GM19395 (cell line): ENCODE data around the gene SFRP2.

Source experiments
- ATAC-seq: cut with Tn5 transposase; IDR thresholded peaks from one replicate; pipeline ENCODE4 v1.9.1; 2021; ENCODE audit warnings: mild to moderate bottlenecking, moderate library complexity; ENCODE audit not compliant: unreplicated experiment

SFRP2 gene

DNA sequence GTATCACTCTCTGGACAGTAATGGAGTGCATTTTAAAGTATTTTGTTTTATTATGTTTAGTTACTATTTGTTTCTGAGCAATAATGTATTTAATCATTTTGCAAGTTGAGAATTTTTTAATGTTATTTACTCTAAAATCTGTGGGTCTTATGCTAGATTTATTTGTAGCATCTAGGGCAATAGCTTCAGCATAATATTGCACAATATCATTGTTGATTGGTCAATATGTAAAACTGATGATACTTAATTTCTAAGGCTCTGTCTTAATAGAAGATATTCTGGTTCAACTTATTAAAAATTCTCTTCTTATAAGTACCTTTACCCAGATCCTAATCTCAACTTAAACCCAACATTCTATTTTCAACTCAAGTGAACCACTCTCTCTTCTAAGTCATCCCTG, 11.5 kb downstream of the SFRP2 start:
- ATAC-seq, result no peak

DNA sequence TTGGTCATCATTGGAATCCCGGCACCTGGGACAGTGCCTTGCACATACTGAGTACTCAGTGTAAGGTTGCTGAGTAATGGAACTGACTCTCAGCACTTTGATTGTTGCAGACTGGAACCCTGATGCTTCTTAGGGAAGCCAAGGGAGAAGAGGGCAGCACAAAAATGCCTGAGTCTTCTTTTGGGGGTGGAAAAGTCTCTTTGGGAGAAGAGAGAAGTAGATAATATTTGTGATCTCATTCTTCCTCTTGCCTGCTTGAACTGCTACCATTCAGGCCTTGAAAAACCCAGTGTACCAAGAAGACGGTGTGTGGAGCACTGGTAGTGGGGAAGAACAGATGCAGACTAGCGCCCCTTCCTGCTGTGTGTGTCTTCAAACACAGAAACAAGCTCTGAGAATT, 12.3 kb downstream of the SFRP2 start:
- ATAC-seq, result no peak

GRCh38 chr4:153773236-153773690, 15.6 kb downstream of the SFRP2 start:
- no peak for ATAC-seq

DNA sequence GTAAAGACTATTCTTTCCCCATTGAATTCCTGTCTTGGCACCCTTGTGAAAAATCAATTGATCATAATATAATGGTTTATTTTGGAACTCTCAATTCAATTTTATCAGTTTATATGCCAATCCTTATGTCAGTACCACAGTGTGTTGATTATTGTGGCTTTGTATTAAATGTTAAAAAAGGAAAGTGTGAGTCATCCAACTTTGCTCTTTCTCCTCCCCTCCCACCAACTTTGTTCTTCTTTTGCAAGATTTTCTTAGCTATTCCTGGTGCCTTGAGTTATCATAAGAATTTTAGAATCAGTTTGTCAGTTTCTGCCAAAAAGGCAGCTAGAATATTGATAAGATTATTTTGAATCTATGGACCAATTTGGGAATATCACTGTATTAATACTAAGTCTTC, 17.8 kb downstream of the SFRP2 start:
- no peak for ATAC-seq

- ATAC-seq, result no peak
Measured at GRCh38 chr4:153766758-153767157, 22.1 kb downstream of the SFRP2 start.

DNA sequence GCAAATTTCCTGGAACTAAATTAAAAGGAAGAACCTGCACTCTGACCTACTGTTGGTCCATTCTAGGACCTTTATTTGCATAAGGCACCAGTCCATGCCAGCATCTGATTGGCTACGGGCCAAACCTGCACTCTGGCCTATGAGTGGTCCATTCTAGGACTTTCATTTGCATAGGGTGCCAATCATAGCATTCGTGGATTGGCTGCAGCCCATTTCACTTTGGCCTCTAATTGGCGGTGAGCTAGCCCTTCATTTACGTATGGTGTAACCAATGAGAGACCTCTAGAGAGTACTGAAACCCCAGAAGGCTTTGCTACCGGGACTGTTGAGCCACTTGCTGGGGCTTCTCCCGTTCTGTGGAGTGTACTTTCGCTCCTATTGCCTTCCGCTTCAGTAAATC, 23.0 kb downstream of the SFRP2 start:
- no peak for ATAC-seq

DNA sequence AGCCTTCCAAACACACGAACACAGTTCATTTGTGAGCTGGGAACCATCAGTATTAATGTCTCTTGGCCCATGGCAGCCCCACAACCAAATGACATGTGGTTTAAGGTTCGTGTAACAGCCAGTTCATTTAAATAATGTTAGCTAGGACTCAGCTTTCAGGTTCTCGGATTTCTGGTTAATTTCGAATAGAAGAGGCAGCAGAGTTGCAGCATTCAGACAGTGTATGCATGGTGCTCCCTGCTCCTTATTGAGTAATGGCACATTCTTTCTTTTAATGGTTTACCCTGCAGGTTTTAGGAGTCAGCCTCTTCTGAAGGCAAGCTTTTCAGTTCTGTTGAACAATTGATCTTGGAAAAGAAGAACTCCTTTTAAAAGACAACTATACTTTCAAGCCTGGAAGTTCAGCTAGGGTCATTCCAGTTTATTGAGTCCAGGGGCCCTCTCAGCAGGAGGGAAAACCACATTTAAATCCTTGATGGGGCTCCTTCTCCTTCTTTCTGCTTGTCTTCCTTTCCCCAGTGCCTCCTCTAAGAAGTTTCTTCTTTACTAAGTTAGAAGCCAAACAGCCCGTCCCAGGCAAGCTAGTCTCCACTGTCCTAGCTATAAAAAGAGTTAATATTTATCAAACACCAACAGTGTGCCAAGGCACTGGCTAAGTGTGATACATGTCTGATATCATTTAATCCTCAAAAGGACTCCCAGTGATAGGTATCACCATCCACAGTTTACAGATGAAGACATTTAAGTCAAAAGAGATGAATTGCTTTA, 24.1 kb downstream of the SFRP2 start:
- ATAC-seq, result no peak

- ATAC-seq, result no peak
Measured at GRCh38 chr4:153763404-153763803, 25.5 kb downstream of the SFRP2 start.

DNA sequence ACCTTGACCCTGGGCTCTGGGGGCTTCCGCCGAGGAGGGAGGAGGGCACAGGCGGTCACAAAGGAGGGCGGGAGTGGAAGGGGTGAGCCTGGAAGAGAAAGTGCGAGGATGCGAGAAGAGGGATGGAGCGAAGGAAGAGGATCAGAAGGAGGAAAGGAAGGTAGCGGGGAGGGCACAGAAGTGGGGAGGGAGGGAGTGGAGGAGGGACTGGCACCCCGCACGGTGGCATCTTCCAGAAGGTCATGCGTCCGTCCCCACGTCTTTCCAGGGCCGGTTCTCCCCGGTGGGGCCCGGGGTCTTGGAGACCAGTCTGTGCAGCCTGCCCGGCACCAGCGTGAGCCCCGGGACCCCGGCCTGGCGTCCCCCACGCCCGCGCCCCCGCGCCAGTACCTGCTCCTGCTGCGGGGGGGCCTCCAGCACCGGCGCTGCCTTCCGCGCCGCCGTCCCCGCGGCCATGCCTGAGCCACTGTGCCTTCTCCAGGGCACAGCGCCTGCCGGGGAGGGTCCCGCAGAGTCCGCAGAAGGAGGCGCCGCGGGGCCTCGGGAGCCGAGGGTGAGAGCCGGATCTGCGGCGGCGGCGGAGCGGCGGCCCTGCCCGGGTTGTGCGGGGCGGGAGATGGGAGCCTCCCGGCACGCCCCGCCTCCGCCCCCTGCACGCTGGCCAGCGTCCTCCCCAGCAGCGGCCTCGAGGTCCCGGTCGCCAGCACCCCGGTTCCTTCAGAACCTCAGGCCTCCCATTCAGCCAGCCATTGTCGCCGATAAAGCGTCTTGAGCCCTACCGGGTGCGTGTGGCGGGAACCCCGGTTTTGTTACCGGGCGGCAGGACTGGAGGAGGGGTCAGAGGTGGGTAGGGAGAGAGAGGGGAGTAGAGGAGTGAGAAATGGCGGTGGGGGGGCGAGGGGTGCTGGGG, 29.2 kb downstream of the SFRP2 start, which contains the start of gene RNF175:
Gene RNF175, minus strand, starts transcription at position 618 of the 910 bp plus-strand sequence. Its CDS starts 162 bp downstream, at position 456.
- no peak for ATAC-seq

DNA sequence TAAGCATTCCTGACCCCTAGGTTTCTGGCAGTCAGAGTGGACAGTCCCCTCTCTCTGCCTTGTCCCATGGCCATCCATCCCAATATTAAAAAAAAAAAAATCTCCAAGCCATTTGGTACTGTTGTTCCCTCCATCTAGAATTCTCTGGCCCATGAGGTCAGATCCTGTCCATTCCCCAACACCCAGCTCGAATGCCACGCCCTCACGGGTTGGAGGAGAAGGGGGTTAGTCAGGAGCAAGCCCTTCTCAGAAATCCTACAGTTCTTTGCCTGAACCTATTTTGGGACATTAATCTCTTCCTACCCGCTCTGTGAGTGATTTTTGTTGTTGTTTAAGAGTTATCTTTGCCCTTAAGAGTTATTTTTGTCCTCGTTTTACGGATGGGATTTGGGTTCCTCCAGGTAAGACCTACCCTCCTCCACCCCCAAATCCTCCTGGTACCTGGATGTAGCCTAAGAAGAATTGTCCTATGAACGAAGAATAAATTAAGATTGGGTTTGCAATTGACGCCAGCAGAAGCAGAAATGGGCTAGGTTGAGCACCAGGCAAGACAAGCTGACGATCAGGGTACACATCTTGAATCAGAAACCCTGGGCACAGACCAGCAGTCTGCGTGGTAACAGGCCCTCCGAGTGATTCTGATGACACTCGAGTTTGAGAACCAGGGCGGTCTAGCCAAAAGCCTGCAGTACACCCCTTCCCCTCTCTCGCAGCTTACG, 30.0 kb downstream of the SFRP2 start:
- no peak for ATAC-seq

GRCh38 chr4:153758136-153758535, 30.7 kb downstream of the SFRP2 start:
- ATAC-seq, result no peak

- no peak for ATAC-seq
Measured at GRCh38 chr4:153757407-153757806, 31.5 kb downstream of the SFRP2 start.

DNA sequence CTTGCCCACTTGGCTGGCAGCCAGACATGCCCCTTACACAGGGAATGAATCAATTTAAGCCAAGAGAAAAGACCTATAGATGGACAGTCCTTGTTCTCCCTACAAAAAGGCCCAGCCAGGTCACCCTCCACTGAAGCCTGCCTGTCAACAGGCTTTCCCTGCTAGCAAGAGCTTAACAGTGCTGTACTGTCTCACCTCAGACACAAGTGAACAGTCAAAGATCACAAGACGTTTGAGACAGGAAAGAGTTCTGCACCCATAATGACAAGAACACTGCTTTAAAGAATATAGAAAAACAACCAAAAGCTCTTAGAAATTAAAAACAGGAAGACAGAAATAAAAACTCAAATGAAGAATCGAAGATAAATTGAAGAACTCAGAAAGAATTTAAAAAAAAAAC, 33.7 kb downstream of the SFRP2 start:
- ATAC-seq, result no peak

- ATAC-seq, result peak; percentile 91
Measured at GRCh38 chr4:153750197-153750817, 38.6 kb downstream of the SFRP2 start.

- ATAC-seq, result no peak
Measured at GRCh38 chr4:153748378-153748777, 40.5 kb downstream of the SFRP2 start.

- no peak for ATAC-seq
Measured at GRCh38 chr4:153747406-153747955, 41.4 kb downstream of the SFRP2 start.

DNA sequence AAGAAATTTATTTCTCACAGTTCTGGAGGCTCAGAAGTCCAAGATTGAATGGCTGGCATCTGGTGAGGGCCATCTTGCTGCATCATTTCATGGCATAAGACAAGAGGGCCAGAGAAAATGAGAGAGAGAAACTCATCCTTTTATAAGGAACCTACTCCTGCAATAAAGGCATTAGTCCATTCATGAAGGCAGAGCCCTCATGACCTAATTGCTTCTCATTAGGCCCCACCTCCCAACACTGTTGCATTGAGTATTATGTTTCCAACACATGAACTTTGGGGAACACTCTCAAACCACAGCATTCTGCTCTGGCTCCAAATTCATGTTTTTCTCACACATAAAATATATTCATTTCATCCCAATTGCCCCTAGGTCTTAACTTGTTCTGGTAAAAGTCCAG, 43.2 kb downstream of the SFRP2 start:
- ATAC-seq, result no peak

GRCh38 chr4:153741541-153741940, 47.3 kb downstream of the SFRP2 start:
- ATAC-seq, result no peak

DNA sequence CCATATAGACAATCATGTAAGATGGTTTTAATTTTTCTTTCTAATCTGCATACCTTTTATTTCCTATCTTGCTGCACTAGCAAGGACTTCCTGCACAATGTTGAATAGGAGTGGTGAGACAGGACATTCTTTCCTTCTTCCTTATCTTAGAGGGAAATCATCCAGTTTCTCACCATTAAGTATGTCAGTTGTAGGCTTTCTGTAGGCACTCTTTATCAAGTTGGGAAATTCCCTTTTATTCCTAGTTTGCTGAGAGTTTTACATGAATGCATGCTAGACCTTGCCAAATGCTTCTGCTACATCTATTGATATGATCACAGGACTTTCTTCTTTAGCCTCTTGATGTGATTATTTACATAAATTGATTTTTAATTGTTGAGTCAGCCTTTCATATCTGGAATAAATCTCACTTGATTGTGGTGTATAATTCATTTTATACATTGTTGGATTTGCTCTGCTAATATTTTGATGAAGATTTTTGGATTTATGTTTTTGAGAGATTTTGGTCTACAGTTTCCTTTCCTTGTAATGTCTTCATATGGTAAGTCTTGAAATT, 52.9 kb downstream of the SFRP2 start:
- no peak for ATAC-seq
